Measurements from ENCODE around the gene GDF9.

The GDF9 gene

GRCh38 chr5:132866342-132867045, at the start of gene GDF9, which contains the start of gene UQCRQ:
TSS of gene GDF9 (minus strand) at chr5:132866469. CDS start at chr5:132864533, 1,936 bp downstream.
TSS of gene UQCRQ (plus strand) at chr5:132866642. CDS start at chr5:132866882, 240 bp downstream.
- FAIRE-seq, result peak; percentile 97

DNA sequence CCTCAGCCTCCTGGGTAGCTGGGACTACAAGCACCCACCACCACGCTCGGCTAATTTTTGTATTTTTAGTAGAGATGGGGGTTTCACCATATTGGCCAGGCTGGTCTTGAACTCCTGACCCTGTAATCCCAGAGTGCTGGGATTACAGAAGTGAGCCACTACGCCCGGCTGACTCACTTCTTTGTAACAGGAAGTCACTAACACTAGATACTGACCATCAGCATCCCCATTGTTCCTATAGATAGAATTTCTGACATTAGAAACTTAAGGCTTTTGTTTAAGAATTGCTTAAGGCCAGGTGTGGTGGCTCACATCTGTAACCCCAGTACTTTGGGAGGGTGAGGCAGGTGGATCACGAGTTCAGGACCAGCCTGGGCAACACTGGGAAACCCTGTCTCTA, 49.4 kb upstream of the GDF9 start:
- FAIRE-seq, result no peak

- no peak for FAIRE-seq
Measured at GRCh38 chr5:132909702-132910101, 43.4 kb upstream of the GDF9 start.

GRCh38 chr5:132907161-132907560, 40.9 kb upstream of the GDF9 start:
- no peak for FAIRE-seq

- FAIRE-seq, result no peak
Measured at GRCh38 chr5:132905938-132906337, 39.7 kb upstream of the GDF9 start.

DNA sequence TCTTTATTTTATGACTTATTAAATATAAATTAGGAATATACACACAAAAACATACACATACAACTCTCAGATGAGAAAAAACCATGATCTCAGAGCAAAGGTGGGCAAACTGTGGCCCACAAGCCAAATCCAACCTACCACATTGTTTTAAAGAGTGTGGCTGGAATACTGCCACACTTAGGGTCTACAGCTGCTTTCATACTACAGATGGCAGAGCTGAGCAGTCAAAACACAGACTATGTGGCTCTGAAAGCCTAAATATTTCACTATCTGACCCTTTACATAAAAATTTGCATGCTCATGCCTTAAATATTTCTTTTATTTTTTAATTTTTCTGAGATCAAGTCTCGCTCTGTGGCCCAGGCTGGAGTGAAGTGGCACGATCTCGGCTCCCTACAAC, 35.5 kb upstream of the GDF9 start:
- FAIRE-seq, result no peak

DNA sequence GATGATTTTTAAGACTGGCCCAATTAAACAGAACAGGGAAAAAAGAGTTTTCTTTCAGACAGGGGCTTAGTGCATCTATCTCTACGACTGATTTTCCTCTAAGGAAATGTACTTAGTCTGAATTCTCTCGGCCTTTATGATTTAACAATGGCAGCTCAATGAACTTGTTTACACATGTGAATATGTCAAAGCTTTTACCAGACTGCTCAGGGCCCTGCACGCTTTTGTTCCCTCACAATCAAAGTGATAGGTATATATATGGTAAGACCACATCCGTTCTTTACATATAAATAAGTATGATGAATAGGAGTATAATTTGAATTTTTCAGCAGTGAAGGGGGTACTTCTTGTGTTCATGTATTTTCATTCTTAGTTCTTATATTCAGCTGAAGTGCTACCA, 34.8 kb upstream of the GDF9 start:
- FAIRE-seq, result no peak

DNA sequence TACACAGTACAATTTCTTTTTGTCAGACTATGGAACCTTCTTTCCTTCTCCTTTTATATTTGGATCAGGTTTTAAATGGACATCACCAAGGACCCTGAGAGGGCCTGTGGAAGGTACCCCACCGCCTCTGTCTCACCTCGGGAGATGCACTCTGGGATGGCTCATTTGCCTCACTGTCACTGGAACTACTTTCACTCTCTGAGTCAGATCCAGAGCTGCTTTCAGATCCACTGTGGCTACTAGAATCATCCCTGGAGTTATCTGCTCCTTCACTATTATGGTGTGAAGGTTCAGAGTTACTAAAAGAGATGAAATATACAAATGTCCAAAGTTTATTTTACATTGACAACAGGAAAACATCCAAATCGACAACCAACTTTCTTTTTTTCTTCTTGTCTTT, 31.8 kb upstream of the GDF9 start:
- FAIRE-seq, result no peak

- FAIRE-seq, result no peak
Measured at GRCh38 chr5:132896685-132897084, 30.4 kb upstream of the GDF9 start.

DNA sequence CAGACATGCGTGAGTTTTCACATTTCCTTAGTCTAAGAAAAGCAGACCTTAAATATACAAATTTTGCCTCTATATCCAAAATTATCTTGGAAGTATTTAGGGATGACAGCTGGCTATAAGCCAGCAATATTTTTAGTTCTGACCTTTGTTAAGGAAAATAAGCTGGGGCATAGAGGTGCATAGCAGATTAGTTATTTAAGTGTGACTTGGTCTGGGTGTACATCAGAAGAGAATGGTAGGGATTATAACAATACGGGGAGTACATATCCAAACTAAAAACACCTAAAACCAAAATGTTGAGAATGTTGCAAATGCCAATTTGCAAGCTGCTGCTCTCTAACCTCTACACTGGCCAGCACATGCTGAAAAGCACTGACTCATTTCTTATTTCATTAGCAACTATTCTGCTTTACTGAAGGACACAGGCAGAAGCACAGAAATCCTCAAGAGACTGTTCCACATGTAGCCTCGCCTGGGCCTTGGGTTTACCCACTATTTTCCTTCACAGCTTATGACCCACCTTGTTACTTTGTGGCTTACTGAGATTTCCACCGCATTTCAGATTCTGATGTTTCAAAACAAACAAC, 29.5 kb upstream of the GDF9 start:
- no peak for FAIRE-seq

GRCh38 chr5:132890817-132891216, 24.5 kb upstream of the GDF9 start:
- FAIRE-seq, result no peak

DNA sequence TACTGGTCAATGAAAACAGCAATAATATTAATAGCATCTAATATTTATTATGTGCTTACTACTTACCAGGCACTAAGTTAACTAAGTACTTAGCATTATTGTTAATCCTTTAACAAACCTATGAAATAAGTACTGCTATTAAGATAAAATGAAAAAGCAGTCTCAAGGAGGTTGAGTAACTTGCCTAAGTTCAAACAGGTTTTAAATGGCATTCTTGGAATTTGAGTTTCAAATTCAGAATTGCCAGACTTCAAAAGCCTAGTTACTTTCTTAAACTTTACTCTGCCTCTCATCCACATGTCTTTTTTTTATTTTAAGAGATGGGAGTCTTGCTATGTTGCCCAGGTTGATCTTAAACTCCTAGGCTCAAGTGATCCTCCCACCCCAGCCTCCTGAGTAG, 23.2 kb upstream of the GDF9 start:
- FAIRE-seq, result no peak

DNA sequence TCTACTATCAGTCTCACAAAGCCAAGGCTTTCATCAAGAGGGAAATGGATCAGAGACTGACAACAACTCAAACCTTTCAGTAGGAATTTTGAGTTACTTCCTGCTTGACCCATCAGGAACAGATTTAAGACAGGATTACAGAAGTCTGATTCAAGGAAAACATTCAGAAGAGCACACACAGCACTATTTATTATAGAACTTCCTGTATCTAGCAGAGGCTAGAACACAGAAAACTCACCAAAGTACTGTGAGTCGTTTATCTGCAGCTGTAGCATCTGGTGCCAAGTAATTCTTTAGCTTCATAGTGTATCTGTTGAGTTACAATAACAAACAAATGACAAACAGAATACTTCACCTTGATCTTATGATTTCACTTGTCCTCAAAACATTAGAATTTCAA, 21.0 kb upstream of the GDF9 start:
- FAIRE-seq, result no peak

DNA sequence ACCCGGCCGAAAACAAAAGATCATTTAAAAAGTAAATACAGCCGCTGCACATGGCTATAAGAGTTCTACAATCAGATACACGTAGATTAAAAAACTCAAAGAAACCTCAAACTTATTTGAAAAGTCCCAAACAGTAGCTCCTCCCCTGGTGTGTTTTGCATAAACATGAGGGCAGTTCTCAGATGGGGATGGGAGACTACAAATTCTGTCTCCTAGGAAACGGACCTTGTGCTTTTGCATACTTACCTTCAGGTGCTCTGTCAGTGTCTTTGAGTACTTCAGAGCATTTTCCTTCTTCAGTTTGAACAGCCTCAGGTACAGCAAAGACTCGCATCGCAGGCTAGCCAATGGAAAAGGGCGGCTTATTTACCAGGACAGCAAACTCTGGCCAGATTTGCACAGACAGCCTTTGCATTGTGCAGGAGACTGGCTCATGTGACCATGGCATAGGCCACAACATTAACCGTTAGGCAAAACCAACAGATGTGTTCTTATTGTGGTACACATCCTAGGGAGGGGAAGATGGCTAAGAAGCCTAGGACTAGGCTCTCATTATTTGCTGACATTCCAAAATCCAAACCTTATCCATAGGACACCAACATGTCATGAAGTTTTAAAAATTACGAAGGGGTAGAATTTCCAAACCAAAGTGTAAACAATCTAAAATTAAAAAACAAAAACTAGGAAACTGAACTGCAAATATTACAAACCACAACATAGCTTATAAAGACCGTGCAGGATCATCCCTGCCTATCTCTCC, 20.0 kb upstream of the GDF9 start:
- FAIRE-seq, result no peak

DNA sequence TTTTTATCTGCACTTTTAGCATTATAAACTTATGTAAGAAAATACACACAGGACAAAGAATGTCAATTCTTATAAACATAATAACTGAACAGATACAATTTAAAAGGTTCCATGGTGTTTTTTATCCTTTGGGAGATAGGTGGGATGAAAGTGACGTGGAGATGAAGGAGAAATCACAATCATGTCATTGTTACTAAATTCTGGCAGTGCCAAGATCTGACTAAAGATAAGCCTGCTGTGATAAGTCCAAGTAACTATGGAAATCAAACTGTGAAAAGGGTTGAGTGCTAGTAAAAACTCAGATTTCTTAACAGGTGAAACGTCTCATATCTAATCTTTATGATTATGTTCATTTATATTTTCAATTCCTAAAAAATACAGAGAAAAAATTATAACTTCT, 18.3 kb upstream of the GDF9 start:
- FAIRE-seq, result no peak

- no peak for FAIRE-seq
Measured at GRCh38 chr5:132883261-132883834, 17.1 kb upstream of the GDF9 start.

- FAIRE-seq, result no peak
Measured at GRCh38 chr5:132877938-132878337, 11.7 kb upstream of the GDF9 start.

- no peak for FAIRE-seq
Measured at GRCh38 chr5:132877466-132877865, 11.2 kb upstream of the GDF9 start.

GRCh38 chr5:132876020-132876759, 9.9 kb upstream of the GDF9 start:
- no peak for FAIRE-seq

DNA sequence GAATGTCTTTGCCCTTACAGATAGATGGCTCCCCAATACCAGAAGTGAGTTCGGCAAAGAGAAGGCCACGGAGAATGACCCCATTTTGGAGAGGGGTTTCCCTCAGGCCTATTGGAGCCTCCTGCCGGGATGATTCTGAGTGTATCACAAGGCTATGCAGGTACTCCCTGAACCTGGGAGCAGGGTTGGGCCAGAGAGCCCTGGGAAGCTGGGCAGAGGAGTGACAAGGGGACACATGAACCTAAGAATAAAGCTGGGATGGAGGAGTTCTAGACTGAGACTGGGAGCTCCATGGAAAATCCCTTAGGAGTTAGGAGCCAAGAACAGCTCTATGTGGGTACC, 7.6 kb upstream of the GDF9 start:
- FAIRE-seq, result no peak

- FAIRE-seq, result no peak
Measured at GRCh38 chr5:132873119-132873929, 7.1 kb upstream of the GDF9 start, which contains the start of gene LEAP2. TSS of gene LEAP2 (plus strand) at chr5:132873668. CDS start at chr5:132873695, 27 bp downstream.

- FAIRE-seq, result no peak
Measured at GRCh38 chr5:132872788-132873118, 6.5 kb upstream of the GDF9 start.
